ENCODE measurements around the gene LYSMD4.
"Not testable (repeated sequence)": the region's sequence is repeated elsewhere in the genome, so short reads cannot be mapped to it uniquely, and the experiment has no call there.

Gene LYSMD4

GRCh38 chr15:99733268-99734039, at the start of gene LYSMD4:
TSS of gene LYSMD4 (minus strand) at chr15:99733437. CDS start at chr15:99731999, 1,438 bp downstream.
- peak; percentile 100 for DNase-seq

- not testable (repeated sequence) for DNase-seq
Observed at GRCh38 chr15:99782029-99782428, 48.8 kb upstream of the LYSMD4 start.

- DNase-seq: no peak
Observed at GRCh38 chr15:99777144-99777543, 43.9 kb upstream of the LYSMD4 start.

- DNase-seq: no peak
Observed at GRCh38 chr15:99764522-99764921, 31.3 kb upstream of the LYSMD4 start.

GRCh38 chr15:99763827-99764226, 30.6 kb upstream of the LYSMD4 start:
- no peak for DNase-seq

GRCh38 chr15:99762288-99762687, 29.1 kb upstream of the LYSMD4 start:
- DNase-seq: no peak

- DNase-seq: peak; percentile 11
Observed at GRCh38 chr15:99755692-99756409, 22.6 kb upstream of the LYSMD4 start.

GRCh38 chr15:99753066-99753465, 19.8 kb upstream of the LYSMD4 start:
- no peak for DNase-seq

GRCh38 chr15:99752556-99752955, 19.3 kb upstream of the LYSMD4 start:
- no peak for DNase-seq

GRCh38 chr15:99750326-99750725, 17.1 kb upstream of the LYSMD4 start:
- not testable (repeated sequence) for DNase-seq

GRCh38 chr15:99749386-99749785, 16.1 kb upstream of the LYSMD4 start:
- no peak for DNase-seq

GRCh38 chr15:99745370-99746086, 12.3 kb upstream of the LYSMD4 start:
- DNase-seq: no peak

GRCh38 chr15:99744142-99744541, 10.9 kb upstream of the LYSMD4 start:
- no peak for DNase-seq

GRCh38 chr15:99741835-99742234, 8.6 kb upstream of the LYSMD4 start:
- no peak for DNase-seq

- DNase-seq: no peak
Observed at GRCh38 chr15:99738021-99738847, 5.0 kb upstream of the LYSMD4 start.

- DNase-seq: no peak
Observed at GRCh38 chr15:99736702-99737101, 3.5 kb upstream of the LYSMD4 start.

- DNase-seq: no peak
Observed at GRCh38 chr15:99735868-99736267, 2.6 kb upstream of the LYSMD4 start.

- DNase-seq: no peak
Observed at GRCh38 chr15:99734575-99734974, 1.3 kb upstream of the LYSMD4 start.

GRCh38 chr15:99734040-99734291, 729 bp upstream of the LYSMD4 start:
- not testable (repeated sequence) for DNase-seq

GRCh38 chr15:99732751-99733267, 428 bp downstream of the LYSMD4 start:
- no peak for DNase-seq

GRCh38 chr15:99732124-99732750, 1.0 kb downstream of the LYSMD4 start:
- no peak for DNase-seq

Data from stimulated activated CD4-positive, alpha-beta T cell treated with anti-CD3 and anti-CD28 coated beads, Interleukin-12 subunit alpha, Interleukin-12 subunit beta, amount 100 ng/mL, for 4 hours (primary cell).